ENCODE results near the gene PCSK1.

DNA sequence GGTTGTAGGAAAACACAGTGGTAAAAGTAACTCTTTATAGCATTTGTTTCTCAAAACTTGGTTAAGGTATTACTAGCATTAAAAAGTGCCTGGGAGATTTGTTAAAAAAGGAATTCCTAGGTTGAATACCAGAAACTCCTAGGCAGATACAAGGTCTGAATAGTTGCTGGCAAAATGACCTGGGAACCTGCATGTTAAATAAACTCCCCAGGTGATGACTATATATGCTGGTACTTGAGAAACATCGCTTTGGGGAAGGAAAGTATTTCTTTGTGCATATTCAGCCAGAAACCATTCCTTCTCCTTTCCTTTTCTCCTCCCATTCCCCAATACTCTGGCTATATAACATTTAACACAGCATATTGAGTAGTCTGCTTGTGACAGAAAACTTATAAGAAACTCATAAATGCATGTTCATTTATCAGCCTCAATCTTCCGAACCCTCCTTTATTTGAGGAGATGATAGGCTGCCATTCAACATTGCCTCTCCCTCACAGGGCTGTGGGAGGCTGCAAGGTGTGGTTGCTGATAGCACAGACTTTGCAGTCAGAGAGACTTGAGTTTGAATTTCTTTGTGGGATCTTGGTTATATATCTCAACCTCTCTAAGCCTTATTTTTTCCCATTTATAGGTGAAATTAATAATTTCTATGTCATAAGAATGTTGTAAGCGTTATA is 28.7 kb downstream of the PCSK1 start:
- TF ChIP-seq, protein P1, sequence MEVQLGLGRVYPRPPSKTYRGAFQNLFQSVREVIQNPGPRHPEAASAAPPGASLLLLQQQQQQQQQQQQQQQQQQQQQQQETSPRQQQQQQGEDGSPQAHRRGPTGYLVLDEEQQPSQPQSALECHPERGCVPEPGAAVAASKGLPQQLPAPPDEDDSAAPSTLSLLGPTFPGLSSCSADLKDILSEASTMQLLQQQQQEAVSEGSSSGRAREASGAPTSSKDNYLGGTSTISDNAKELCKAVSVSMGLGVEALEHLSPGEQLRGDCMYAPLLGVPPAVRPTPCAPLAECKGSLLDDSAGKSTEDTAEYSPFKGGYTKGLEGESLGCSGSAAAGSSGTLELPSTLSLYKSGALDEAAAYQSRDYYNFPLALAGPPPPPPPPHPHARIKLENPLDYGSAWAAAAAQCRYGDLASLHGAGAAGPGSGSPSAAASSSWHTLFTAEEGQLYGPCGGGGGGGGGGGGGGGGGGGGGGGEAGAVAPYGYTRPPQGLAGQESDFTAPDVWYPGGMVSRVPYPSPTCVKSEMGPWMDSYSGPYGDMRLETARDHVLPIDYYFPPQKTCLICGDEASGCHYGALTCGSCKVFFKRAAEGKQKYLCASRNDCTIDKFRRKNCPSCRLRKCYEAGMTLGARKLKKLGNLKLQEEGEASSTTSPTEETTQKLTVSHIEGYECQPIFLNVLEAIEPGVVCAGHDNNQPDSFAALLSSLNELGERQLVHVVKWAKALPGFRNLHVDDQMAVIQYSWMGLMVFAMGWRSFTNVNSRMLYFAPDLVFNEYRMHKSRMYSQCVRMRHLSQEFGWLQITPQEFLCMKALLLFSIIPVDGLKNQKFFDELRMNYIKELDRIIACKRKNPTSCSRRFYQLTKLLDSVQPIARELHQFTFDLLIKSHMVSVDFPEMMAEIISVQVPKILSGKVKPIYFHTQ (CRISPR knock-in tag; IDR thresholded peaks at IDR 0.05): no peak
- TF ChIP-seq, protein P2, sequence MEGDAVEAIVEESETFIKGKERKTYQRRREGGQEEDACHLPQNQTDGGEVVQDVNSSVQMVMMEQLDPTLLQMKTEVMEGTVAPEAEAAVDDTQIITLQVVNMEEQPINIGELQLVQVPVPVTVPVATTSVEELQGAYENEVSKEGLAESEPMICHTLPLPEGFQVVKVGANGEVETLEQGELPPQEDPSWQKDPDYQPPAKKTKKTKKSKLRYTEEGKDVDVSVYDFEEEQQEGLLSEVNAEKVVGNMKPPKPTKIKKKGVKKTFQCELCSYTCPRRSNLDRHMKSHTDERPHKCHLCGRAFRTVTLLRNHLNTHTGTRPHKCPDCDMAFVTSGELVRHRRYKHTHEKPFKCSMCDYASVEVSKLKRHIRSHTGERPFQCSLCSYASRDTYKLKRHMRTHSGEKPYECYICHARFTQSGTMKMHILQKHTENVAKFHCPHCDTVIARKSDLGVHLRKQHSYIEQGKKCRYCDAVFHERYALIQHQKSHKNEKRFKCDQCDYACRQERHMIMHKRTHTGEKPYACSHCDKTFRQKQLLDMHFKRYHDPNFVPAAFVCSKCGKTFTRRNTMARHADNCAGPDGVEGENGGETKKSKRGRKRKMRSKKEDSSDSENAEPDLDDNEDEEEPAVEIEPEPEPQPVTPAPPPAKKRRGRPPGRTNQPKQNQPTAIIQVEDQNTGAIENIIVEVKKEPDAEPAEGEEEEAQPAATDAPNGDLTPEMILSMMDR (IDR thresholded peaks at IDR 0.05): no peak
- TF ChIP-seq ZNF121 (CRISPR knock-in tag; IDR thresholded peaks at IDR 0.05): no peak

Data from WTC11 (cell line).